ENCODE results near the gene NDE1. TPM values are rescaled to one million over a fixed set of nuclear protein-coding genes. Genes with fewer than 3 reads are reported as not detected.
A peak's percentile ranks its signal among the peaks of the same experiment; 100 is the strongest.
"Not testable (repeated sequence)": the region's sequence is repeated elsewhere in the genome, so short reads cannot be mapped to it uniquely, and the experiment has no call there.

Gene NDE1
- total RNA-seq, 4 donors from 2014 or later: 15.1 to 323 (median 36.1) TPM

GRCh38 chr16:15641753-15642556 is 8.1 kb upstream of the NDE1 start:
- Histone ChIP-seq H3K9me3 (no peaks in the 10 kb centered on the region), H3K4me1 (peaks cover 9 to 26% (median 13%) of the 10 kb centered on the region in 4 donors)

GRCh38 chr16:15642557-15643047 is 7.4 kb upstream of the NDE1 start:
- Histone ChIP-seq H3K27me3 (no peaks in the 10 kb centered on the region), H3K36me3 (peaks cover 0 to 14% (median 0%) of the 10 kb centered on the region in 3 donors), H3K9me3 (no peaks in the 10 kb centered on the region), H3K4me3 (peak overlapping the region; percentile 70 to 96 (median 81)), H3K27ac (peak overlapping the region; percentile 94 to 99 (median 98)), H3K4me1 (peaks cover 9 to 26% (median 13%) of the 10 kb centered on the region in 4 donors)
- DNase-seq: peak in 2 of 3 donors; percentile 90 to 94
- TF ChIP-seq POLR2A (IDR thresholded peaks at IDR 0.05) (no peak), CTCF (IDR thresholded peaks at IDR 0.05) (peak; percentile 20 to 58 (median 48))

More at GRCh38 chr16:15641753-15642556, 8.1 kb upstream of the NDE1 start:
- Histone ChIP-seq H3K36me3 (peaks cover 0 to 21% (median 0%) of the 10 kb centered on the region in 3 donors), H3K27ac (peak overlapping the region; percentile 94 to 99 (median 98)), H3K27me3 (no peaks in the 10 kb centered on the region), H3K4me3 (peak overlapping the region; percentile 70 to 96 (median 81))
- no peak for DNase-seq
- TF ChIP-seq CTCF (IDR thresholded peaks at IDR 0.05) (no peak), POLR2A (IDR thresholded peaks at IDR 0.05) (no peak)

- Histone ChIP-seq H3K36me3 (peaks cover 0 to 7% (median 0%) of the 10 kb centered on the region in 3 donors), H3K27ac (peak within 1 kb of the TSS; percentile 94 to 99 (median 98)), H3K27me3 (no peaks in the 10 kb centered on the region), H3K9me3 (no peaks in the 10 kb centered on the region), H3K4me1 (peaks cover 9 to 26% (median 12%) of the 10 kb centered on the region in 4 donors), H3K4me3 (peak within 1 kb of the TSS; percentile 70 to 96 (median 81))
- peak; percentile 99 to 100 (median 99) for DNase-seq
- peak; percentile 24 to 62 (median 48) for TF ChIP-seq CTCF (IDR thresholded peaks at IDR 0.05)
- peak; percentile 97 to 98 for TF ChIP-seq POLR2A (IDR thresholded peaks at IDR 0.05)
These were observed 6.7 kb upstream of the NDE1 start, which contains the start of gene MARF1 for GRCh38 chr16:15643048-15643945. Gene MARF1, minus strand, starts transcription at chr16:15643154. Its CDS starts 3,921 bp downstream, at chr16:15639233.

GRCh38 chr16:15643946-15644250 is 6.1 kb upstream of the NDE1 start:
- Histone ChIP-seq H3K4me1 (peaks cover 3 to 26% (median 12%) of the 10 kb centered on the region in 4 donors), H3K36me3 (peaks cover 0 to 1% (median 0%) of the 10 kb centered on the region in 3 donors), H3K4me3 (peak overlapping the region; percentile 70 to 96 (median 81)), H3K27me3 (no peaks in the 10 kb centered on the region), H3K27ac (peak overlapping the region; percentile 94 to 99 (median 98)), H3K9me3 (no peaks in the 10 kb centered on the region)
- no peak for TF ChIP-seq CTCF (IDR thresholded peaks at IDR 0.05)
- no peak for TF ChIP-seq POLR2A (IDR thresholded peaks at IDR 0.05)
- no peak for DNase-seq

GRCh38 chr16:15644267-15644961 is 5.6 kb upstream of the NDE1 start:
- TF ChIP-seq CTCF (IDR thresholded peaks at IDR 0.05) (no peak), POLR2A (IDR thresholded peaks at IDR 0.05) (no peak)
- H3K36me3 ChIP-seq: no peaks in the 10 kb centered on the region
- H3K4me3 ChIP-seq: no peak overlapping the region

GRCh38 chr16:15644962-15645465 is 5.0 kb upstream of the NDE1 start:
- H3K4me3 ChIP-seq, H3K9me3 ChIP-seq, H3K27ac ChIP-seq, H3K36me3 ChIP-seq, H3K27me3 ChIP-seq: not testable (repeated sequence)
- peak in 1 of 3 donors; percentile 59 for DNase-seq
- peaks cover 0 to 31% (median 9%) of the 10 kb centered on the region in 4 donors for H3K4me1 ChIP-seq

More at GRCh38 chr16:15644267-15644961, 5.6 kb upstream of the NDE1 start:
- peaks cover 1 to 29% (median 11%) of the 10 kb centered on the region in 4 donors for H3K4me1 ChIP-seq
- peak overlapping the region in 3 of 4 donors; percentile 38 to 99 (median 94) for H3K27ac ChIP-seq
- no peak for DNase-seq
- H3K9me3 ChIP-seq: no peaks in the 10 kb centered on the region
- H3K27me3 ChIP-seq: no peaks in the 10 kb centered on the region

GRCh38 chr16:15646557-15647293 is 3.3 kb upstream of the NDE1 start:
- peak in 1 of 3 donors; percentile 40 for DNase-seq

More at GRCh38 chr16:15646557-15647293, 3.3 kb upstream of the NDE1 start:
- not testable (repeated sequence) for H3K9me3 ChIP-seq, H3K27ac ChIP-seq, H3K36me3 ChIP-seq, H3K27me3 ChIP-seq, H3K4me3 ChIP-seq
- peaks cover 2 to 26% (median 4%) of the 10 kb centered on the region in 4 donors for H3K4me1 ChIP-seq
